HG03039 (cell line): ENCODE measurements around the gene ISCA1.

ENCODE experiments used
- ATAC-seq: cut with Tn5 transposase; IDR thresholded peaks from one replicate; pipeline ENCODE4 v1.9.1; 2021; ENCODE audit warnings: mild to moderate bottlenecking, moderate library complexity; ENCODE audit not compliant: unreplicated experiment

ISCA1 gene

DNA sequence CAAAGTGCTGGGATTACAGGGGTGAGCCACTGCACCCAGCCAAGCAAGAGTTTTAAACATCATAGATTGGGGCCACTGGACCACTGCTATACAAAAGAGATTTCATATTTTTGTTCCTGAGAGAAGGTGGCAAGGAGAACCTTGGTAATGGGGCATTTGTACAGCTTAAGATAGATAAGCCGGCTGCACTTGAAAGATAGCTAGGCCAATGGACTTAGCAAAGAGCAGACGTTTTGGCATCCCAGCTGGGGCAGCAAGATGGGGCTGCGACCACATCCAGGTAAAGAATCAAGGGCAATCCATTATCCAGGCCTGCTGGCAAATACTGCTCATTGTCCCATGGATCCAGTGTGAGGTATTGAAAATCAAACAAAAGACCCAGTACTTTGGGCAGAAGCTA lies 3.9 kb upstream of the ISCA1 start:
- ATAC-seq, result no peak

DNA sequence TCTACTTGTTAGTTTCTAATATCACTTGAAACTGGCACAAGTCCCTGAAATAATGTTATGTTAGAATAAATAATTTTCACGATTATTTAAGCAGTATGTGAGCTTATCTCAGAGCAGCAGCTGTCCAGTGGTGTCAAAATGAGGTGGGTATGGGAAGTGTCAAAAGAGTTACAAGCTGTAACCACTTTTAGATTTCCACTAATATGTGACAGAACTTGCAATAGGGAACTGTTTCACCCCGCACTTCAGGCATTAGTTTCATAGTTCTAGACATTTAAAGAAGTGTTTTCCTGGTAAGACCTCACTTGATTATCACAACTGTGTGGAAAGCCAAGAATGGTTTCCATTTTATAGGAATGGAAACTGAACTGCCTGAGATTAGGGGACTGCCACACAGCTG lies 2.9 kb upstream of the ISCA1 start:
- ATAC-seq, result no peak

GRCh38 chr9:86282979-86283535 lies 719 bp upstream of the ISCA1 start:
- ATAC-seq, result no peak

- no peak for ATAC-seq
Measured at GRCh38 chr9:86281593-86282076, 703 bp downstream of the ISCA1 start.

- no peak for ATAC-seq
Measured at GRCh38 chr9:86280580-86280979, 1.8 kb downstream of the ISCA1 start.

GRCh38 chr9:86279839-86280238 lies 2.5 kb downstream of the ISCA1 start:
- no peak for ATAC-seq

DNA sequence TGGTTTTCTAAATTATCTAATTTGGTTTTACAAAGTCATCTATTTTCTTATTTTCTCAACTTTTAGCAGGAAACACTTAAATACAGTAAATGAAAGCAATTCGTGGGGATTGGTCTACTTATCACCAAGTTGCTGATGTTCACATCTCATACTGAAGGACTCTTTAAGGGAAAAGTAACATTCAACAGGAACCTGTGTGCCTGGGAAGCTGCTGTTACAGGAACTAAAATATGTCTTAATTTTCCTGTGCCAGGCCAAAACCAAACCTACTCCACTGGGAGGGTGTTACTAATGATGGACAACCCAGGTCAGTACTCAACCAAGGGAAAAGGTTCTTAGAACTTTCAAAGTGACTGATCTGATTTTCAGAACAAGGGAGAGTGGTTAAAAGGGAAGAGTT lies 5.3 kb downstream of the ISCA1 start:
- ATAC-seq, result no peak

DNA sequence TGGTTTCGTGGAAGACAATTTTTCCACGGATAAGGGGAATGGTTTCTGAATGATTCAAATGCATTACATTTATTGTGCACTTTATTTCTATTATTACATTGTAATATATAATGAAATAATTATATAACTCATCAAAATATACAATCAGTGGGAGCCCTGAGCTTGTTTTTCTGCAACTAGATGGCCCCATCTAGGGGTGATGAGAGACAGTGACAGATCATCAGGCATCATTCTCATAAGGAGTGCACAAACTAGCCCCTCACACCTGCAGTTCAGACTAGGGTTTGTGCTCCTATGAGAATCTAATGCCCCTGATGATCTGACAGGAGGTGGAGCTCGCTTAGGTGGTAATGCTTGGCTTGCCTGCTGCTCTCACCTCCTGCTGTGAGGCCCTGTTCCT lies 6.4 kb downstream of the ISCA1 start:
- no peak for ATAC-seq

- no peak for ATAC-seq
Measured at GRCh38 chr9:86274821-86275643, 7.3 kb downstream of the ISCA1 start.

- ATAC-seq, result no peak
Measured at GRCh38 chr9:86272221-86272620, 10.1 kb downstream of the ISCA1 start.

GRCh38 chr9:86263876-86264275 lies 18.5 kb downstream of the ISCA1 start:
- no peak for ATAC-seq

GRCh38 chr9:86262492-86262891 lies 19.8 kb downstream of the ISCA1 start:
- ATAC-seq, result no peak

GRCh38 chr9:86259557-86259956 lies 22.8 kb downstream of the ISCA1 start, which contains the start of gene C9orf153:
TSS of gene C9orf153 (minus strand) at chr9:86259657. CDS start at chr9:86229603, 30,054 bp downstream.
- no peak for ATAC-seq

DNA sequence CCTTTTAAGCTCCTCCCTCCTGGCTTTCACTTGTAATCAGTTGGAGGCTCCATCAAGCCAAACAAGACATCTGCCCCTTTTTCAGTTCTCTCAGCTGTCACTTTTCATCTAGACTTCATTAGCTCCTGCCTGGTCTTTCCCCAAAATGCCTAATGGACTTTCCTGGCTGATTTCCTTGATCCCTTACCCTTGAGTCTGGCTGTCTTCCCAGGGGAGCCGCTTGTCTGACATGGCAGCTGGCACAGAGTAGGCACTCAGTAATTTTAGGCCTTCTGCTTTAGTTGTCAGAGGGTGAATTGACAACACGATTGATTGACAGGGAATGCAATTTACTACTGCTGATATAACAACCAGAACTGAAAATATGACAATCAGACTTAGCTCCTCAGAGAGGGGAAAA lies 24.9 kb downstream of the ISCA1 start:
- ATAC-seq, result no peak

- ATAC-seq, result no peak
Measured at GRCh38 chr9:86256653-86257052, 25.7 kb downstream of the ISCA1 start.

DNA sequence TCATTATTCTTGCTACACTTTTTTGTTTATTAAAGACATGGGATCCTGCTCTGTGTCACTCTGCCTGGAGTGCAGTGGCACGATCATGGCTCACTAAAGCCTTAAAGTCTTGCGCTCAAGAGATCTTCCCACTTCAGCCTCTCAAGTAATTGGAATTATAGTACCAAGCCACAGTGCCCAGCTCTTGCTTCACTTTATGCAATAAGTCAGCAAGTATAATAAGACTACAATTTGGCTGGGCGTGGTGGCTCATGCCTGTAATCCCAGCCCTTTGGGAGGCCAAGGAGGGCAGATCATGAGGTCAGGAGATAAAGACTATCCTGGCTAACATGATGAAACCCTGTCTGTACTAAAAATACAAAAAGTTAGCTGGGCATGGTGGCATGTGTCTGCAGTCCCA lies 28.8 kb downstream of the ISCA1 start:
- ATAC-seq, result no peak

DNA sequence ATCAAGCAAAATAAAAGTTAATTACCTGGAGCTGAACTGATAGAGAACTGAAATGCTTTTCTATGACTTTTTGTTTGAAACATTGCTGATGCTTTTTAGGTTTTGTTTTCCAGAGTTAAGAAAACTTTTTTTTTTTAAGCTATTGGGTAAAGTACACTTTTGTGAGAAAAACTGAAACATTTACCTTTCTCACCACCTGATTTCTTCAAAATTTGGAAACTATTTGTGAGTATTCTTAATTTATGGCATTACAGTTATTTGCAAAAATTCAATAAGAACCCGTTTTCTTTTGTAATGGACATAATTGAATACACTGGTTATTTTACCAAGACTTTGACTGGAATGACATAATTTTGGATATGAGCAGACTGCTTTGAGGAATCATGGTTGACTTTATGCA lies 29.5 kb downstream of the ISCA1 start:
- ATAC-seq, result no peak

DNA sequence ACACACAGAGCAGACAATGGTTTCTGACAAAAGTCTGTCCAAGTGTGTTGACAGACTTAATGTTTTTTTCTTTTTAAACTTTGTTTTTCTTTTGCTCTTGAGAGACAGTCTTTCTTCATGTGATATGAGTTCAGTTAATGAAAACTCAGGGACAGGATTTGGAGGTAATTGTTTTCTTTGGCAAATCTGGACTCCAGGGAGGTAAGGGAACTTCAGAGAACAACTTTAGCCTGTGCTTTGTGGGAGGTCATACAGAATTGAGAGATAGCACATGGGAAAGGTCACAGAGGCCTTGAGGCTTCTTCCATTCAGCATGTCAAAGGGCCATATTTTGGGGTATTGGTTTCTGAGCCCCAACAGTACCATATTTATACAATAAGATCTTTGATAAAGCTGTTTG lies 32.2 kb downstream of the ISCA1 start:
- no peak for ATAC-seq

DNA sequence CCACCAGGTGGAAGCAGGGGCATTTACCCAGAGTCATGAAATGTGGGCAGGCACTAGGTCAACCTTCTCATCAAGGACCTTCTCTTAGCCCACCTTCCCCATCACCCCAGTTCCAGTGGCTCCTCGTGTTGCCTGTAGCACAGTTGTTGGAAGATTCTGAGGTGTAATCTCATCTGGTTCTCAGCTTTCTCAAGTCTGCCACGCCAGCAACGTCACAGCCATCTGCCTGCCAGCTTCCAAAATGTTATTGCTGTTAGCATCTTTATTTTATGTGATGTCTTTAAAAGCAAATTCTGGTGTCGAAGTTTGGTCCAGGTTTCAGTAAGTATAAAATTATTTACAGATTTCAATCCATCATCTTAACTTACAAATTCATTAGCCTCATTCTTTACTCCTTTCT lies 33.6 kb downstream of the ISCA1 start:
- ATAC-seq, result no peak

- ATAC-seq, result no peak
Measured at GRCh38 chr9:86246752-86247161, 35.6 kb downstream of the ISCA1 start.

GRCh38 chr9:86242071-86242470 lies 40.3 kb downstream of the ISCA1 start:
- ATAC-seq, result no peak

DNA sequence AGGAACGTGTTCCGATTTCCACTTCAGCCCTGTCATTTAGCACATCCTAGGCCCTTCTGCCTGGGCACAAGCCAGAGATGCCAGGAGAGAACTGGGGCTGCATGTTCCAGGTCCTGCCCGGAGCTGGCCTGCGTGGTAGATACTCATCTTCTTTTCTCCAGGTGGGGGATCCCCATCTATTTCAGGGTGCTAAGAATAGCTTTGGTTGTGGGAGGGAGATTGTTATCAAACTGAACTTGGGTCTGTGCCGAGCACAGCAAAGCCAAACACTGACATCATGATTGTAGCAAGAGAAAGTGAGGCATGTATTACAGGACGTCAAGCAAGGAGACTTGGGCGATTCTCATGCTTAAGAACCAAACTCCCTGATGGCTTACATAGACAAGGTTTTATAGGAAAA lies 41.1 kb downstream of the ISCA1 start:
- no peak for ATAC-seq
